WERI-Rb-1 (cell line): Measurements from ENCODE around the gene SLC9A7.
A peak's percentile ranks its signal among the peaks of the same experiment; 100 is the strongest.

ENCODE experiments used
- DNase-seq: peaks from one replicate; pipeline ENCODE4 v3.0.0-alpha.2; 2020
- H3K27ac ChIP-seq: fragments of 250-450 bp; sonication (Bioruptor Pico); 2 replicates; pipeline ENCODE4 v1.5.1; 2020; ENCODE audit warnings: mild to moderate bottlenecking, moderate library complexity
- H3K27me3 ChIP-seq: fragments of 250-450 bp; sonication (Bioruptor Pico); 2 replicates; pipeline ENCODE4 v1.5.1; 2021; ENCODE audit warnings: mild to moderate bottlenecking, low read depth, moderate library complexity; ENCODE audit not compliant: insufficient read depth, severe bottlenecking
- H3K36me3 ChIP-seq: fragments of 250-450 bp; sonication (Bioruptor Pico); 2 replicates; pipeline ENCODE4 v1.5.1; 2020; ENCODE audit warnings: mild to moderate bottlenecking, moderate library complexity
- H3K4me3 ChIP-seq: 2 replicates; pipeline ENCODE4 v1.5.1; 2011; ENCODE audit warnings: low read depth, mild to moderate bottlenecking, control low read depth, low read length
- H3K9me3 ChIP-seq: fragments of 250-450 bp; sonication (Bioruptor Pico); 2 replicates; pipeline ENCODE4 v1.5.1; 2021; ENCODE audit warnings: mild to moderate bottlenecking, moderate library complexity; ENCODE audit not compliant: severe bottlenecking
- TF ChIP-seq, protein P1 (sequence below): IDR thresholded peaks from 2 replicates; pipeline ENCODE4 v1.5.1; 2011; ENCODE audit warnings: low read depth, mild to moderate bottlenecking, control low read depth, inconsistent platforms, low read length

Gene SLC9A7

DNA sequence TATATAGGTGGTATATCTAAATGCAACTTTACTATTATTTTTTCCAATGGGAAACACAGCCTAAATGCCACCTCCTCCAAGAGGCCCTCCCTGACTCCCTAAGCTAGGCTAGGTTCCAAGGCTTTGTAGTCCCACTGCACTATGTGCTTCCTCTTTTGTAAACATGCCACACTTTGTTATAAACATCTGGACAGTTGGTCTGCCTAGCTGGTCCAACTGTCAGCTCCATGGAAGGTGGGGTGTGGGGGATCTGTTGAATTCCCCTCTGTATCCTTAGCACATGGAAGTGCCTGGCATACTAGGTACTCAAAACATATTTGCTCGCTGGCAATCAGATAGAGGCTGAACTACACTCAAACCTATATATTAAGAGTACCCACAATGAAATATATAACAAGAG, 63.4 kb downstream of the SLC9A7 start:
- H3K27ac ChIP-seq: no peak overlapping the region
- no peak overlapping the region for H3K4me3 ChIP-seq
- TF ChIP-seq, protein P1, sequence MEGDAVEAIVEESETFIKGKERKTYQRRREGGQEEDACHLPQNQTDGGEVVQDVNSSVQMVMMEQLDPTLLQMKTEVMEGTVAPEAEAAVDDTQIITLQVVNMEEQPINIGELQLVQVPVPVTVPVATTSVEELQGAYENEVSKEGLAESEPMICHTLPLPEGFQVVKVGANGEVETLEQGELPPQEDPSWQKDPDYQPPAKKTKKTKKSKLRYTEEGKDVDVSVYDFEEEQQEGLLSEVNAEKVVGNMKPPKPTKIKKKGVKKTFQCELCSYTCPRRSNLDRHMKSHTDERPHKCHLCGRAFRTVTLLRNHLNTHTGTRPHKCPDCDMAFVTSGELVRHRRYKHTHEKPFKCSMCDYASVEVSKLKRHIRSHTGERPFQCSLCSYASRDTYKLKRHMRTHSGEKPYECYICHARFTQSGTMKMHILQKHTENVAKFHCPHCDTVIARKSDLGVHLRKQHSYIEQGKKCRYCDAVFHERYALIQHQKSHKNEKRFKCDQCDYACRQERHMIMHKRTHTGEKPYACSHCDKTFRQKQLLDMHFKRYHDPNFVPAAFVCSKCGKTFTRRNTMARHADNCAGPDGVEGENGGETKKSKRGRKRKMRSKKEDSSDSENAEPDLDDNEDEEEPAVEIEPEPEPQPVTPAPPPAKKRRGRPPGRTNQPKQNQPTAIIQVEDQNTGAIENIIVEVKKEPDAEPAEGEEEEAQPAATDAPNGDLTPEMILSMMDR: no peak
- no peak for DNase-seq
- H3K27me3 ChIP-seq: no peaks in the 10 kb centered on the region
- H3K9me3 ChIP-seq: no peaks in the 10 kb centered on the region
- no peaks in the 10 kb centered on the region for H3K36me3 ChIP-seq

GRCh38 chrX:46694549-46694948, 64.4 kb downstream of the SLC9A7 start:
- TF ChIP-seq, protein P1: no peak
- no peak for DNase-seq
- Histone ChIP-seq H3K27me3 (no peaks in the 10 kb centered on the region), H3K36me3 (no peaks in the 10 kb centered on the region), H3K9me3 (no peaks in the 10 kb centered on the region), H3K27ac (no peak overlapping the region), H3K4me3 (no peak overlapping the region)

- TF ChIP-seq, protein P1: no peak
- no peak for DNase-seq
- no peaks in the 10 kb centered on the region for H3K36me3 ChIP-seq
- no peak overlapping the region for H3K4me3 ChIP-seq
- no peaks in the 10 kb centered on the region for H3K27me3 ChIP-seq
- H3K9me3 ChIP-seq: no peaks in the 10 kb centered on the region
- H3K27ac ChIP-seq: no peak overlapping the region
Observed at GRCh38 chrX:46693149-46693548, 65.8 kb downstream of the SLC9A7 start.

- Histone ChIP-seq H3K9me3 (no peaks in the 10 kb centered on the region), H3K4me3 (no peak overlapping the region), H3K27me3 (no peaks in the 10 kb centered on the region), H3K27ac (no peak overlapping the region), H3K36me3 (no peaks in the 10 kb centered on the region)
- TF ChIP-seq, protein P1: no peak
- DNase-seq: no peak
Observed at GRCh38 chrX:46690818-46691217, 68.1 kb downstream of the SLC9A7 start.

- no peak for DNase-seq
- H3K4me3 ChIP-seq: no peak overlapping the region
- H3K27me3 ChIP-seq: no peaks in the 10 kb centered on the region
- H3K36me3 ChIP-seq: no peaks in the 10 kb centered on the region
- no peak overlapping the region for H3K27ac ChIP-seq
- no peaks in the 10 kb centered on the region for H3K9me3 ChIP-seq
- TF ChIP-seq, protein P1: no peak
Observed at GRCh38 chrX:46687619-46688018, 71.3 kb downstream of the SLC9A7 start.

- peaks cover under 1% of the 10 kb centered on the region for H3K27me3 ChIP-seq
- TF ChIP-seq, protein P1: peak; percentile 64
Observed at GRCh38 chrX:46686003-46686645, 72.8 kb downstream of the SLC9A7 start.

More at GRCh38 chrX:46686003-46686645, 72.8 kb downstream of the SLC9A7 start:
- Histone ChIP-seq H3K27ac (no peak overlapping the region), H3K36me3 (no peaks in the 10 kb centered on the region), H3K9me3 (no peaks in the 10 kb centered on the region), H3K4me3 (no peak overlapping the region)
- DNase-seq: peak; percentile 28
